Endodermal cell (in vitro differentiated cells): ENCODE data around the gene SLC45A2. TPM values are rescaled to one million over a fixed set of nuclear protein-coding genes. Genes with fewer than 3 reads are reported as not detected.
"Not testable (repeated sequence)": the region's sequence is repeated elsewhere in the genome, so short reads cannot be mapped to it uniquely, and the experiment has no call there.

Experiments used
- DNase-seq: peaks from one replicate; pipeline ENCODE4 v3.0.0-alpha.2; 2017
- H3K27ac ChIP-seq: 2 replicates; pipeline ENCODE4 v1.5.1; 2013; ENCODE audit warnings: mild to moderate bottlenecking, low read depth, low read length, moderate library complexity
- H3K27me3 ChIP-seq: 2 replicates; pipeline ENCODE4 v1.6.1; 2013; ENCODE audit warnings: mild to moderate bottlenecking, low read length, moderate library complexity; ENCODE audit not compliant: insufficient read depth, control insufficient read depth, poor library complexity, severe bottlenecking
- H3K36me3 ChIP-seq: 2 replicates; pipeline ENCODE4 v1.7.0; 2013; ENCODE audit warnings: mild to moderate bottlenecking, low read length, moderate library complexity; ENCODE audit not compliant: control insufficient read depth, insufficient read depth
- H3K4me1 ChIP-seq: one replicate; pipeline ENCODE4 v1.7.0; 2013; ENCODE audit warnings: low read length; ENCODE audit not compliant: control insufficient read depth, insufficient read depth
- H3K4me3 ChIP-seq: 2 replicates; pipeline ENCODE4 v1.5.1; 2013; ENCODE audit warnings: mild to moderate bottlenecking, low read length, moderate library complexity
- H3K9ac ChIP-seq: 2 replicates; pipeline ENCODE4 v1.6.1; 2013; ENCODE audit warnings: mild to moderate bottlenecking, low read length, moderate library complexity; ENCODE audit not compliant: poor library complexity, severe bottlenecking; ENCODE audit errors: extremely low read depth
- H3K9me3 ChIP-seq: 2 replicates; pipeline ENCODE4 v1.6.1; 2013; ENCODE audit warnings: mild to moderate bottlenecking, low read length, moderate library complexity; ENCODE audit not compliant: control insufficient read depth
- H3K27ac Mint-ChIP-seq: 2 replicates; pipeline ENCODE4 v1.8.0; 2020; ENCODE audit warnings: mixed read lengths
- H3K27me3 Mint-ChIP-seq: 2 replicates; pipeline ENCODE4 v1.8.0; 2021; ENCODE audit warnings: mild to moderate bottlenecking, mixed read lengths; ENCODE audit not compliant: insufficient read depth
- H3K36me3 Mint-ChIP-seq: 2 replicates; pipeline ENCODE4 v1.8.0; 2020; ENCODE audit warnings: low read depth, mixed read lengths
- H3K4me1 Mint-ChIP-seq: 2 replicates; pipeline ENCODE4 v1.8.0; 2020; ENCODE audit warnings: mixed read lengths
- H3K4me3 Mint-ChIP-seq: 2 replicates; pipeline ENCODE4 v1.8.0; 2020; ENCODE audit warnings: mild to moderate bottlenecking, moderate library complexity, mixed read lengths
- H3K9me3 Mint-ChIP-seq: 2 replicates; pipeline ENCODE4 v1.8.0; 2020; ENCODE audit warnings: mild to moderate bottlenecking, mixed read lengths
- CTCF ChIP-seq: fragments of 200-600 bp; sonication (generic); conservative IDR thresholded peaks from 2 replicates; pipeline ENCODE4 v1.5.0; 2021; ENCODE audit warnings: antibody characterized with exemption, mild to moderate bottlenecking
- WGBS, 2 experiments: methylation state at CpG; one replicate each; pipeline versions ENCODE4 v1.1.5 to v1.1.7; 2013; ENCODE audit warnings: missing lambda C conversion rate in 2 of 2, mixed read lengths in 1 of 2; ENCODE audit not compliant: insufficient coverage in 1 of 2, insufficient read length in 1 of 2; 5-methylcytosine and 5-hydroxymethylcytosine counted together
- total RNA-seq, 2 donors: library from RNA; stranded (reverse); fragmentation: NEBNext Ultra II Directional in 1 of 2; extraction: Animal tissue kit (Norgen Biotek cat#: 25700) in 1 of 2; gene quantifications; 2 replicates in 1 of 2; 3 replicates in 1 of 2; pipeline ENCODE4 v1.2.1, GENCODE V29; 2021

SLC45A2 gene
- total RNA-seq, 2 donors from 2014 or later: 0.20 TPM; not detected in 1

- Histone ChIP-seq H3K4me3 (no peak overlapping the region), H3K27me3 (no peaks in the 10 kb centered on the region), H3K4me1 (no peaks in the 10 kb centered on the region), H3K9ac (no peak overlapping the region), H3K36me3 (no peaks in the 10 kb centered on the region), H3K27ac (no peak overlapping the region), H3K9me3 (peaks cover 8% of the 10 kb centered on the region)
- DNase-seq: no peak
- no peak overlapping the region for H3K4me3 Mint-ChIP-seq
- no peaks in the 10 kb centered on the region for H3K4me1 Mint-ChIP-seq
- H3K27me3 Mint-ChIP-seq: no peaks in the 10 kb centered on the region
- H3K9me3 Mint-ChIP-seq: peaks cover 10% of the 10 kb centered on the region
- no peak for TF ChIP-seq CTCF
- no peaks in the 10 kb centered on the region for H3K36me3 Mint-ChIP-seq
- H3K27ac Mint-ChIP-seq: peak overlapping the region; percentile 23
- WGBS, 2 experiments: 70% methylated on average over 2 of the region's 2 CpGs; no CpG with 5 or more reads in 1 of the 2 experiments
Measured at GRCh38 chr5:33957577-33958150, 26.8 kb downstream of the SLC45A2 start.

DNA sequence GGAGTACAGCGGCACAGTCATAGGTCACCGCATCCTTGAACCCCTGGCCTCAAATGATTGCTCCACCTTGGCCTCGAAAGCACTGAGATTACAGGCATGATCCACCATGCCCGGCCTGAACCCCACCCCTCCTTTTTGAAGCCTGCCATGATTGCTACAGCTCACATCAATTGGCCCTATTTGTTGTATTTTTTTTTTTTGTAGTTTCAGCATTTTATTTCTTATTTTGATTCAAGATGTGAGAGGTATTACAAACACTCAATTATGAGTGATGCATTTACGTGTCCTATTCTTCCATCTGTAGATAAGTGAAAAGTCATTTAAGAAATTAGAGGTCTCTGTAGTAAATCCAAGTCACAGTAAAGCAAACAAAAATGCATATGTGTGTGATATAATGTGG is 32.3 kb downstream of the SLC45A2 start:
- not testable (repeated sequence) for H3K27me3 ChIP-seq, DNase-seq, H3K4me3 Mint-ChIP-seq, H3K4me1 Mint-ChIP-seq, H3K27ac ChIP-seq, H3K27me3 Mint-ChIP-seq, H3K4me1 ChIP-seq, H3K9me3 ChIP-seq, H3K9ac ChIP-seq, H3K36me3 ChIP-seq, H3K4me3 ChIP-seq, H3K27ac Mint-ChIP-seq, H3K36me3 Mint-ChIP-seq
- 93 to 100% methylated on average over 2 to 4 of the region's 5 CpGs for WGBS, 2 experiments
- peaks cover 10% of the 10 kb centered on the region for H3K9me3 Mint-ChIP-seq

DNA sequence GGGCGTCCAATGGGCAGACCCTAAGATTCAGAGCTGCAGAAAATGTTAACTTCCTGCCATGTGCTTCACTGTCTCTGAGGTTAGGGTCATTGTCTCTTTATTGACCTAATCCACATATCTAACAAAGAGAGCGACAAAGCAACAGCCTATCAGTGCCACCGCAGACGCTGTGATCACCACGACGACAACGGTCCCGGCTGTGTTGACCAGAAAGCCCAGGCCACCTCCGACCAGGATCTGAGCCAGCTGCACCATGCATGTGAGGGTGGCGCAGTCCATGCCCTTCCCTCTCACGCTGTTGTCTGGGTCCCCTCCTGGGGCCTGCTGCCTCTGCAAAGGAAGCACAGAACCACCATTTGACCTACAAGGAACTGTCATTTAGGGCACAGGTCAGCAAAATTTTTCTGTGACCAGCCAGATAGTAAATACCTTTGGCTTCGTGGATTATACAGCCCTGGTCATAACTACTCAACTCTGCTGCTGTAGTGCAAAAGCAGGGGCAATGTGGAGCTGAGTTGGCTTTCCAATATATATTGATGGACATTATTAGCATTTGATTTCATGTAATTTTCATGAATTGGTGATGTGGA is 39.9 kb downstream of the SLC45A2 start:
- H3K27me3 Mint-ChIP-seq: peaks cover 8% of the 10 kb centered on the region
- H3K27ac Mint-ChIP-seq: no peak overlapping the region
- 85 to 90% methylated on average over 8 to 12 of the region's 12 CpGs for WGBS, 2 experiments
- H3K4me1 Mint-ChIP-seq: peaks cover 3% of the 10 kb centered on the region
- H3K9me3 Mint-ChIP-seq: peaks cover 1% of the 10 kb centered on the region
- peak; percentile 68 for DNase-seq
- no peaks in the 10 kb centered on the region for H3K36me3 ChIP-seq
- H3K4me3 ChIP-seq: no peak overlapping the region
- no peak overlapping the region for H3K27ac ChIP-seq
- no peaks in the 10 kb centered on the region for H3K9me3 ChIP-seq
- H3K9ac ChIP-seq: no peak overlapping the region
- H3K27me3 ChIP-seq: no peaks in the 10 kb centered on the region
- no peaks in the 10 kb centered on the region for H3K36me3 Mint-ChIP-seq
- H3K4me1 ChIP-seq: peaks cover 5% of the 10 kb centered on the region
- no peak overlapping the region for H3K4me3 Mint-ChIP-seq
- TF ChIP-seq CTCF: no peak
